HG02571 (cell line): ENCODE data around the gene ZNF286A.
A peak's percentile ranks its signal among the peaks of the same experiment; 100 is the strongest.
"Not testable (repeated sequence)": the region's sequence is repeated elsewhere in the genome, so short reads cannot be mapped to it uniquely, and the experiment has no call there.

Experiments used
- ATAC-seq: cut with Tn5 transposase; IDR thresholded peaks from one replicate; pipeline ENCODE4 v1.9.1; 2021; ENCODE audit warnings: mild to moderate bottlenecking, moderate library complexity; ENCODE audit not compliant: unreplicated experiment

ZNF286A gene

DNA sequence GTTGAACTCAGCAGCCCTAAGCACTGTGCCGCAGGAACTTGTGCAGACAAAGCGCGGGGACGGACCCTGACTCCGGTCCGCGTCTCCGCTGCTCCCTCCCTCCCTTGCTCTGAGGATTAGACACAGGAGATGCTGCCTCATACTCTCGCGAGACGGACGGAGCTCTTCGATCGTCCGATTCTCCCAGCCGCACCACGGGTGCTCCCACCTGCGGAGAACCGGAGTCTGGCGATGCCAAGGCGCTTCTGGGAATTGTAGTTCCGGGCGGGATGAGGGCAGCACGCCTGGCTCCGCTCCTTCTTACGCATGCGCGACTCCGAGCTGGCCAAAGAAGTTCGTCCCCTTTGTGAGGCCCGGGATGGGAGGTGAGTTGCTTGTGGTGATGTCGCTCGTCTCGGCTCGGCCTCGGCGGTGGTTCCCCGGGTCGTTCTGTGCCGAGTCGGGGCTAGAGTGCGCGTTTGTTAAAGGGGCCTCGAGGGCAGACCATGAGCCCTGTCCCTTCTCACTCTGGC, at the start of gene ZNF286A:
Gene ZNF286A (plus strand): TSS at position 340 of the 512 bp plus-strand sequence. CDS start 578 bp downstream, outside the sequence.
- ATAC-seq: peak; percentile 95

DNA sequence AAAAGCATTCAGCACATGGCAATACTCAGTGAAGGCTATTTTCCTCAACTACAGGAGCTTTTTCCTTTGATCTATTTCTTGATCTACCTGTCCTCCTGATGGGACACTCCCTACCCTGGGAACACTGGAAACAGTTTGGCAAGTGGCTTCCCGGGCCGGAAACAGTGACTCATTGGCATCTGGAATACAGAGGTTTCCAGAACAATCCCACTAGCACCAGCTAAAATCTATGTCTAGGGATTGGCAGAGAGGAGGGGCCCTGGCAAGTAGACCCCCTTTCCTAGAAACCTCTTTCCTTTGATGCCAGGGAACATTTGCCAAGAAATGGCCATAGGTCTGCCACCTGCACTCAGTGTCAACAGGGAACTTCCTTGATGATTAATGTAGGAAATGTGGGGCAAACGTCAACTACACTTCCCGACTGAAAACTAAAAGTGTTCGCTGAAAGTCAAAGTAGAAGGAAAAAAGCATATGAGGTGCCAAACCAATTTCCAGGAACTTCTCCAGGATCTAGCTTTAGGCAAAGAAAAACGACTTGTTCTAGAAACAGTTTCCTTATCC, 49.6 kb upstream of the ZNF286A start:
- ATAC-seq: no peak

- ATAC-seq: no peak
Measured at GRCh38 chr17:15650741-15651582, 48.6 kb upstream of the ZNF286A start.

- no peak for ATAC-seq
Measured at GRCh38 chr17:15651583-15652110, 47.9 kb upstream of the ZNF286A start.

- no peak for ATAC-seq
Measured at GRCh38 chr17:15652960-15653359, 46.6 kb upstream of the ZNF286A start.

- not testable (repeated sequence) for ATAC-seq
Measured at GRCh38 chr17:15654401-15654800, 45.2 kb upstream of the ZNF286A start.

GRCh38 chr17:15654886-15655561, 44.5 kb upstream of the ZNF286A start:
- ATAC-seq: no peak

GRCh38 chr17:15657868-15658267, 41.7 kb upstream of the ZNF286A start:
- ATAC-seq: no peak

DNA sequence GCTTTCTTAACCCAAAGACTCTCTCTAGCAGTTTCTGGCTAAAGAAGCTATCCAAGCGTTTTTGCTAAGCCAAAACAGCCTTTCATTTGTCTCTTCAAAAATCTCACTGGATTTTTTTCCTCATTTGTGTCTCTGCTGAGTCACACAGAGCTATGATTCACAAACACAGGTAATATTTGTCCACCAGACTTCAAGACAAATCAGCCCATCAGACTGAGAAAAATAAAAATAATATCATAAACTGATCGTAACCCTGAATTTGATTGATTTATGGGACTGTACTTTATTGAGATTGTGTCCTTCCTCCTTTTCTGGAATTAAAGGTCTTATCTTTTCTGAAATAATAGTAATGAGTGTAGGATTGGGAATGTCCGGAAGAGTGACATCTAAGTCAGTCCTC, 41.3 kb upstream of the ZNF286A start:
- no peak for ATAC-seq

DNA sequence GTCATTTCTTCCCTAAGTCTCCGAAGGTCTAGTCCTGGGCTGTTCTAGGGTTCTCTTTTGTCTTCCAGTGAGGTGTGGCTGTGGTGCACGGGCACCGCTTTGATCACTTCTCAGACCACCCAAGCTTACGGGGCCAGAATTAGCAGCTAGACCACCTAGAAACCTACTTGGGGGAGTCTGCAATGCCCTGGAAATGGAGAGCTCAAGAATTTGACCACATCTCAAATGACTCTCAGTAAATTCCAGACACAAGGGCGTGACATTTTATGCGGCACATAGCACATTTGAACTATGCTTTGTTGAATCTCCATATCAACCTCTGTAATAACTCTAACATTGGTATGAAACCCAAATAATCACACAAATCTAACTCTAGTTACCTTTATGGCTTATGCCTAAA, 40.3 kb upstream of the ZNF286A start:
- ATAC-seq: no peak

GRCh38 chr17:15659663-15660062, 39.9 kb upstream of the ZNF286A start:
- ATAC-seq: no peak

GRCh38 chr17:15660077-15660476, 39.5 kb upstream of the ZNF286A start:
- ATAC-seq: no peak

DNA sequence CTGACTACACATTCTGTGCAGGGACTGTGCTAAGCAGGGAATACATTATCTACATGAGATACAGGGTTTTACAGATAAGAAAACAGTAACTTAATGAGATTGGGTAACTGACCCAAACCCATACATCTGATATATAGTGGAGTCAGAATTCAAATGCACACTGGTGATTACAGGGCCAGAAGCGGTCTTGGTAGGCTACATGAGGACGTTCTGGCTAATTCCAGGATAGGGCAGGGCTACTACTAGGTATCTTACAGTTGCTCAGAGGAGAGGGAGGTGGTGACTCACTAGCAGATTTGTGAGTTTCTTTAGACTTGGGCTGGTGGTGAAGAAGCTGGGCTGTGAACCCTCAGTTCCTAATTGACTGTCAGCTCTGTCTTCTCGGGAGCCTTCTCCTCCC, 36.9 kb upstream of the ZNF286A start:
- no peak for ATAC-seq

GRCh38 chr17:15663176-15663575, 36.4 kb upstream of the ZNF286A start:
- no peak for ATAC-seq

GRCh38 chr17:15663691-15664090, 35.9 kb upstream of the ZNF286A start:
- no peak for ATAC-seq

- not testable (repeated sequence) for ATAC-seq
Measured at GRCh38 chr17:15669526-15669925, 30.0 kb upstream of the ZNF286A start.

DNA sequence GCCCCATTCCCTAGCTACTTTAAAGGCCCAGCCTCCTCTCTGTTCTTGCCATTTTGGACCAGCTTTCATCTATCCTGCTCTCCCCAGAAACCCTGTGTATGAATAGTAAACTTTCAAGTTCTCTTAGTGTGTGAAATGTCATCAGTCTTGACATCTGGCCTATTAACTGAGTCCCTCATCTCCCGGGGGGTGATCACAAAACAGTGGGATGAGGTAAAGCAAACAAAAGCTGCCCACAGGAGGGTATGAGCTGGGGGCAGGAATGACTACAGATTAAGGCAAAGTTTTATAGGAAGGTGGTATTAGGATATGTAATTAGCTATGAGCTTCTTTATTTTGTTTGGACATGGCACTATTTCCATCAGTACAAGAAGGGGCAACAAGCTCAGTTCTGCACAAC, 24.9 kb upstream of the ZNF286A start:
- not testable (repeated sequence) for ATAC-seq

DNA sequence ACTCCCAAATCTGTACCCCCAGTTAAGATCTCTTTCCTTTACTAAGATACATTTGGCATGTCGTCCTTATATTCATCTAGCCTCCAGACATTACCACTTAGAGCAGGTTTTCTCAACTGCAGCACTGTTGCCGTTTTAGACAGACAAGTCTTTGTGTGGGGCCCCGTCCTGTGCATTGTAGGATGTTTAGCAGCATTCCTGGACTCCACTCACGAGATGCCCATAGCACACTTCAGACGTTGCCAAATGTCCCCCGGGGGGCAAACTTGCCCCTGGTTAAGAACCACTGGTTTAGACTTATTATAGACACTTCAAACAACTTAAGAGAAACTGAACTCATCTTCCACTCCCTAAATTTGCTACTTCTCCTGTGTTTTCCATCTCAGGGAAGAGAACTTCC, 23.6 kb upstream of the ZNF286A start:
- ATAC-seq: not testable (repeated sequence)

DNA sequence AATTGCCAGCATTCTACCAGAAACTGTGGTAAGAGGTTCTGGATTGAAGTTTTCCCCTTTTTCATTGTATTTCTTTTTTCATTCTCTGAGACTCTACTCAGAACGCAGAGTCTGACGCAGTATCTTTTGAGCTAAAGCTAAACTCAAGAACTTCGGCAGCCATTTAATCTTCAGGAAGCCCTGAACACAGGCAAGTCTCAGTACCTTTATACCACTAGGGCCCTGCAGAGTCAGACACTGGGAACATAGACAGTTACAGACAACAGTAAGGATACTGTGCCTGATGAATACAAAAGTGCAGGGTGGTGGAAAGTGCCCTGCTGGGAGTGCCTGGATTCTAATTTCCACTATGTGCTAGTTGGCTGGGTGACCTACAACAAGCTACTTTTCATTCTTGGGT, 16.4 kb upstream of the ZNF286A start:
- ATAC-seq: not testable (repeated sequence)

- peak; percentile 70 for ATAC-seq
Measured at GRCh38 chr17:15683824-15684478, 15.6 kb upstream of the ZNF286A start, which contains the start of gene TRIM16. Gene TRIM16, minus strand, starts transcription at chr17:15684311. Its CDS starts 32,702 bp downstream, at chr17:15651609.

DNA sequence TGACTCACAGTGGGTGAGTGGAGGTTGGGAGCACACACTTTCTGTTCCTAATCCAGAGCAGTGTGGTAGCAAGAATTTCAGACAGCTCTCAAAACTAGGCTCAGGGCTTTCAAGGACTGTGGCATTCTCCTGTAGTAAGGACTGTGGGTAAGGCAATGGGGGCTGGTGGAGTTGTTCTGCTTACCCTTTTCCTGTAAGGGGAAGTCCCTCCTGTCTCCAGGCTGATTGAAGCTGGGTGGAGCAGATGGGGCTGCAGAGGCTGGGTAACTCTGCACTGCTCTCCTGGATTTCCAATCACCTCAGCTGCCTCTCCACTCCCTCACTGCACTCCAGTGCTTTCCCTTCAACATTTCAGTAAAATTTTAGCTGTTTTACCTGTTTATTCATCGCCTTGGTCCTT, 12.1 kb upstream of the ZNF286A start:
- ATAC-seq: not testable (repeated sequence)
